GM18520 (cell line): Measurements from ENCODE around the gene CFAP57.

Source experiments
- ATAC-seq: cut with Tn5 transposase; IDR thresholded peaks from one replicate; pipeline ENCODE4 v1.9.1; 2021; ENCODE audit not compliant: unreplicated experiment

CFAP57 gene

DNA sequence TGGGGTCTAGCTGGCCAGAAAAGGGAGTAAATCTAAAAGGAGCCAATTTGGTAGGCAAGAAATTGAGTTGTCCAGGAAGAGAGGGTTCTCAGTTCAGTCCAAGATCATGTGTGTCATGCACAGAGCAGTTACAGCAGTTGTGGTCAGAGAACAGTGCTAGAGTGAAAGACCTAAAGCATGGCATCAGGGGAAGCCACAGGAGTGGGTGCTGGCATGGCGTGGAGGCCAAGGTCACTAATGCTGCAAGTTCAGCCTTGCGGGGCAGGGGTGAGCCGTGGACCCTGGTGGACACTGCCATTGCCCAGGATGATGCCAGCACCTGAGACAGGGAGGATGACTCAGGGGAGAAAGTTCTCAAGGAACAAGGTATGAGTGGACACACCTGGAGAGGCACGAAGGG, 81.0 kb downstream of the CFAP57 start:
- ATAC-seq: no peak

DNA sequence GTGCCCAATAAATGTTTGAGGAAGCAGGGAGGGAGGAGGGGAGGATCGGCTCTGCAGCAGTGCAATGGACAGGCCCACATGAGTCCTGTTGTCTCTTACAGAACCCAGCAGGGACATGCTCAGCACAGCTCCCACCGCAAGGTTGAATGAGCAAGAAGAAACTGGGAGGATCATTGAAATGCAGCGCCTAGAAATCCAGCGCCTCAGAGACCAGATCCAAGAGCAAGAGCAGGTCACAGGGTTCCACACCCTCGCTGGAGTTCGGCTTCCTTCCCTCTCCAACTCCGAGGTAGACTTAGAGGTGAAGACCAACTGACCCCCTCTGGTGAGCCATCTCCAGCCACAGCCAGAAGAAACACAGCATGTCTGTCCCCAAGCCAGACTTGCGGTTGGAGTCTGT, 81.7 kb downstream of the CFAP57 start:
- ATAC-seq: no peak

DNA sequence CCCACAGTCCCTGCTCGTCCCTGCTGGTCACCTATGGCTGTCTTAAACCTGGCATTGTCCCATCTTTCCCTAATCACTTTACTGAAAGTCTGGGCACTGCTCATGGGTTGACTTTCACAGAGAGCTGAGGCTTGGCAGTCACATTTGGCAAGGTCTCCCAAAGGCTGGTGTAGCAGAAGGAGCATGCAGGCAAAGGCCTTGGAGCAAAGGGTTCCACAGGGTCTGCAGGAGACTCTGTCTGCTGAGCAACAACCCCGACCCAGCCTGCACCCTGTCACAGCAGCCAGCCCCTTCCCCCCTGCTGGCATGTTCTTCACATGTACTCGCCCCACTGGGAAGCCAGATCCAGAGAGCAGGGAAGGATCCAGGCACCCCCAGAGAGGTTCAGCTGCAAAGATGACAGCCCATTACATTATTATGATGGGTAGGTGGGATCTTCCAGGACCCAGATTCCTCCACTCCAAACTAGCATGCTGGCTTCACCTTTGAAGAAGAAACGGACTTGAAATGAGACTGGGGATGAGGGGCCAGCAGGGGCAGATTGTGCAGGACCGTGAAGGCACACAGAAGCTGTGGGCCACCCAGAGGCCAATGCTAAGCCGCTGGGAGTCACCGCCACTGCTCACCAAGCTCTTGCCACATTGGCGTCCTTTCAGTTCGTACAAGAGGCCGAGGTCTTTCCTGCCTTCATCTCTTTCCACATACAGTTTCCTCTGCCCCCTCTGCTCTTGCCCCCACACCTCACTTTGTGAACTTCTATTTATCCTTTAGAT, 83.5 kb downstream of the CFAP57 start:
- ATAC-seq: no peak

DNA sequence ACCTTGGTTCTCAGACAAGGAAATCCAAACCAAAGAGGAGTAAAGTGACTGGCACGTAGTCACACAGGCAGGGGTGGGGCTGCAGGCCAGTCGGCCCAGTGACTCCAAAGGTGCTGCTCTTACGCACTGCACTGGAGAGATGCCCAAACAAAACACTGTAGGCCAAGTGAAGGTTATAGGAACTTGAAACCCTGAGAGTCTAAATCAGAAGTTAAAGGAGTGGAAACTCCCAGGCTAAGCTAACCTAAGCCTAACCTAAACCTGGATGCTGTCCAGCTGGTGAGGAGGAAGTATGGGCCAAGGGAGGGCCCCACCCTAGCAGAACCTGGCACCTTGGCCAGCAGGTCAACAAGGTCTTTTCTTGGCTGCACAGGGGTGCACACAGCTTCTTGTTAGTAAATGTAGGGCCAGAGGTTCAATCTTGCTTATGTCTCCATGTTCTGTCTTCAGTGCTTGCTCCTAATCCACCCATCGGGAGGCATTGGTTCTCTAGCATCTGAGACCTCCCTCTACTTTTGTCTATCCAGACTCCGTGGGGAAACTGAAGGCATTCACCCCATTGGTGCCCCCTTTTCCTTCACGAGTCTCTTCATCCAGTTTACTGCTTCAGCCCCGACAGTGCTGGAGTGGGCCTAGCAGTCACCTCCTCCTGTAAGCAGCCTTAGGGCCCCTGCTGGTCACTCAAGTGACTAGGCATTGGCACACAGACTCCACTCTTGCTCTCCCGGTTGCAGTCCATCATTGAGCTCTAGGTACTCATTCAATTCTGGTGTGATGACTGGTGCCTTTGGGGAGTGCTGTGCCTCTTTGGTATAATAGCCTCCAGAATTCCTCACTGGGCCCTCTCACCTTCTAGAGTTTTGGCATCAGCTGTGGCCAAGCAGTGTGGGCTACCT, 84.8 kb downstream of the CFAP57 start:
- ATAC-seq: no peak

DNA sequence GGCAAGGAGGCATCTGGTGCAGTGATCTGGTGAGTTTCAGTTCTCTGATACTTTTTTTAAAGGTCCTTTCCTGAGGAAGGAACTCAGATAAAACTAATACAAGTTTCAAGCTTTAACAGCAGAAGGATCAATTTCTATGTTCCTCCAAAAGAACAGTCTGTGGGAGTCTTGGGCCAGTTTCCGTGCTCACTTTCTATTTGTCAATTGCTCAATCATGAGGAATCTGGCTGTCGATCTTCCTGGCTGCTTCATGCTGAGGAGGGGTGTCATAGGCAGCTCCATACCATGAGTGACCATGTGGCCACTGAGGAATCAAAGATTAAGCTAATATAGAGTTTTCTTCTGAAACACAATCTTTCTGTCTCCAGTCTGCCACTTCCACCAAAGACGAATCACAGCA, 86.2 kb downstream of the CFAP57 start:
- ATAC-seq: no peak

DNA sequence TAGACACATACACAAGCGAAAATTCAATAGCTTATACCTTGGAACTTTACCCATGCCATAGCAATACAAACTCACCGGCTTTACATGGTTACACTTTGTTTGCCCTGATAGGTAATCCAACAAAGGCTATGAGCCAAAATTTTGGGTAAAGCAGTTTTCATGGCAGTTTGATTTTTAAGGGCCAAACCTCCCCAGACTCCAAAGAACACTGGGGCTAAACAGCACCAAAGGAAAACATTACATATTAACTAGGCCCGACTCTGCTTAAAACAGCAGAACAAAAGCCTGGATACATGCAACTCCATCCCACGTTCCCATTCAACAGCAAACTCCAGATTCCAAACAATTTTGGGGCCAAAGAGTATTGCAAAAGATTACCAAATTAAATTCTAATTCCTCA, 93.3 kb downstream of the CFAP57 start:
- ATAC-seq: no peak

DNA sequence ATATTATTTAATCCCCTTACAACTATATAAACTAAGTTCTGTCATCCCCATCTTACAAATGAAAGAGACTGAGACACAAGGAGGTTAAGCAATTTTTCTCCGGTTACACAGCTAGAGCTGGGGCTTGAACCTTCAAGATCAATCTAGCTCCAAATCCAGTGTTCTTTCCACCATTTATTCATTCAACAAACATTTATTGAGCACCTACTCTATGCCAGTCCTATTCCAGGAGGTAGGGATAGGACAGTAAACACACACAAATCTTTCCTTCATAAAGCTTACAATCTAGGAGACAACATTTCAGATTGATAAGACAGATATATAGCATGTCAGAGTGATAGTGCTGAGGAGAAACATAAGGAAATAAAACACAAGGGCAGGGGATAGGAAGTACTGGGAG, 94.8 kb downstream of the CFAP57 start:
- no peak for ATAC-seq

DNA sequence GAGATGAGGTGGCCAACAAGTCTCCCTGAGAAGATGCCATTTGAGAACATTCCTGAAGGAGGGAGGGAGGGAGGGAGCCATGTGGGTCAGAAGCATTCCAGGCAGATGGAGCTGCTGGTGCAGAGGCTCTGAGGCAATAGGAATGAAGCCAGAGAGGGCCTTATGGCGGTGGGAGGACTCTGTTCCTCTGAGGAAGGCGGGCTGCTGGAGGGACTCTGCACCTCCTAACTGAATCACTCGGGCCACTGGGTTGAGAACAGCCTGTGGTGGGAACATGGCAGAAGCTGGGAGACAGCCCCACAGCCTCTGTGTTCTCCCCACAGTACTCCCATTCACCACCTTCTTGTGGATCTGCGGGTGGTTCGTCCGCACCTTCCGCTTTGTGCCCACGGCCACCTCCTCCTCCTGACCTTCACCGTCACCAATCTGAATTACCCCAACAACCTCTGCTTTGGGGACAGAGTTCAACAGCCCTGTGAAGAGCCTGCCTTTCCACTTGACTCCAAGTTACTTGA, 95.2 kb downstream of the CFAP57 start:
- ATAC-seq: no peak

DNA sequence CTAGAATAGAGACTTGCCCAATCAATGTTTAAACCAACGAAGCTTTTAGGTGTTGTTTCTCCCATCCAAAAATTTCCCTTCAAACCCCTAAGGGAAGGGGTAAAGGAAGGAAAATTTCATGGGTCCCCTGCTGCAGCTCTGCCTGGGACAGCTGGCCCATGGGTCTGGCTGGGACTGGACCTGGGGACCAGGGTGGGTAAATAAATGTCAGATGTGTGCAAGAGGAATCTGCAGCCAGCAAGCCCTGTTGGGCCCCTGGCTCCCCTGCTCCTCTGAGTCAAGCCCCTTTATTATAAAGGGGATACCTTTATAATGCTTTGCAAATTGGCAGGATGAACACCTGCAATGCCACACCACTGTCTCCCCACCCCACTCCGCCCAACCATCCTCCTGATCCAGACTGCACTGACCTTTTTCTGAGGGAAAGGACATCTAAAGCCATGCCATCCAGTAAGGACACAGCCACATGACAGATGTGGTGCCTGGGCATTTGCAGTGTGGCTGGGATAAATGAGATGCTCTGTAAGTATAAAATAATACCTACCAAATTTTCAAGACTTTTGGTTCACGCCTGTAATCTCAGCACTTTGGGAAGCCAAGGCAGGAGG, 95.8 kb downstream of the CFAP57 start:
- ATAC-seq: no peak

DNA sequence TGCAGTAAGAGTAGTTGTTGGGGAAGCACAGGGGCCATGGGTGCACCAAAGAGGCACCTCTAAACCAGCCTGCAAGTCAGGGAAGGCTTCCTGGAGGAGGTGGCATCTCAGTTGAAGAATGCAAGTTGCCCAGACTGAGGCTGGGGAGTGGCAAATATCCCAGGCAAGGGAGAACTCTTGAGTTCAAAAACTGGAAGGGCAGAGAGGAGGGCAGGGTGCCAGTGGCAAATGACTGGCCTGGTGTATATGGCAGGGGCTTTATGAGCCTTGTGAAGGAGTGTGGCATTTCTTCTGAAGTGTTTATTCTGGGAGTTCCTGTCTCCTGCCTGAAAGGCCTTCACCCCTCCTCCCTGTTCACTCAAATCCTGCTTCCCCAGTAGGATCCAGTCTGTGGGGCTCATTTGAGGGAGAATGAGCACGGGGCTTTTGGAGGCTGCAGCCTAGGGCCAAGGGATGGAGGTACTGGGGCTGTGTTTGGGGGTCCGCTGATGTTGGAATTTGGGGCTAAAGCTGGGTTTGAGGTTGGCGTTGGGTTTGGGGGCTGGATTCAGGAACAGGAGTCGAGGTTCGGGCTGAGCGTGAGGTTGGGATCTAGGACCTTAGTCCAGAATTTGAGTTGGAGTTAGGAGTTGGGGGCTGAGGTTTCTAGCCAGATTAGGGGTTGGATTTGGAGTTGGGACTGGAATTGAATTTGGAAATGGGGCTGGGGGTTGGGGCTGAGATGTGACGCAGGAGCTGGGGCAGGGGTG, 97.7 kb downstream of the CFAP57 start, which contains the start of gene TMEM125:
TSS of gene TMEM125 (plus strand) at position 357 of the 749 bp plus-strand sequence. CDS start 2,740 bp downstream, outside the sequence.
- no peak for ATAC-seq

DNA sequence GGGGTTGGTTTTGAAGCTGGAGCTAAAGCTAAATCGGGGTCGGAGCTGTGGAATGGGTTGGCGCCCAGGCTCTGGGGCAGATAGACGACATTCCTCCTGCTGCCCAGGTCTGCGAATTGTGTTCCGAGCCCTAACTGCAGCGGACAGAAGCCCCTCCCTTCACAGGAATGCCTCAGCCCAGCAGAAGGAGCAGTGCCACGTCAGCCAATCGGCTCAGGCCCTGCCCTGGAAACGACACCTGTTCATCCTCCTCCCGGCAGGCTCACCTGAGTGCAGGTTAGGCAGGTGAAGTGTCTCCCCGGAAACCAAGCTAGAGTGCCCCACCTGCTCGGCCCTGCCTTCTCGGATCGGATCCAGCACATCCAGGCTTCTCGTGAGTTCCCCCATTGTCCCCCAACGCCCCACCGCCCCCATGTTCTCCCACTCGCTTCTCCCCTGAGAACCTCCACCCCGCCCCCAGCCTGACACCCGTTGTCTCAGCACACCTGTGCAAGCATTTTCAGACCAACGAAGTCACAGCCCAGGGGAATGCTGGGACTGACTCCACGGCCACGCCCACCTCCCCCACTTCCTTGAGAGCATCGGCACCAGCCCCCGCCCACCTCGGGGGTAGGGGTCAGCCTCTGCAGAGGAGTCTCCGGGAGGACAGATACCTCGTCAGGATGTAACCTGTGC, 98.4 kb downstream of the CFAP57 start:
- ATAC-seq: no peak

DNA sequence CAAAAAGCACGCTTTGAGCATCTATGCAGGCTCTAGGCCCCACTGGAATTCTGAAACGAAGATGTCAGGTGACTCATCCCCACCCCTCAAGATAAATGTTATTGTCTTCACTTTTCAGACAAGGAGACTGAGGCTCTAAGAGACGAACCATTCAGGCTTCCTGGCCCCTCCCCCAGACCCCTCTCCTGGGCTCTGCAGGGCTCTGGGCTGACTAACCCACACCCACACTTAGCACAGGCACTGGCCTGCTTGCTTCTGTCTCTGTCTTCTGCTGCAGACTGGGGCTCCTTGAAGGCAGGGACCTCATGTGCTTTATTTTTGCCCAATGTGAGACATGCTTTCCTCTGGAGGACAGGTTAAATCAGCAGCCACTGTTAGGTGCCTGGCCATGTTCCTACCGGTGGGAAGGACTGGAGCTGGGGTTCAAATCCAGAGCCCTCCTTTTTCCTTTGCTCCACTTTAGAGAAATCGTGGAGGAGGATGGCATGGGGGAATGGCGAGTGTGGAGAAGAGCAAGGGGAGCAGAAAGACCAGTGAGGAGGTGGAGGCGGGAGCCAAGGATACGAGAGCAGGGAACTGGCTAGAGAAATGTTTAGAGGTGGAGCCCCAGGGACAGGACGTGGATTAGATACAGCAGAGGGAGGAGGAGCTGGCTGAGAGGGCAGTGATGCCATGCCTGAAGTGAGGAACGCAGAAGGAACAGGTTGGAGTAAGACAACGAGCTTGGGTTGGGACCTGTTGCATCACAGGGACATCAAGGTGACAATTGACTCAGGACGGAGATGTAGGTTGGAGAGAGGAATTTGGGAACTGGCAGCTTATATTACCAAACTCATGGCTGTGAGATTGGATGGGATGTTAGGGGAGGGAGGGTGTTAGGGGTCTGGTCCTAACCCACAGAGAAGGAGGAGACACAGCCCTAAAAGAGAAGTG, 99.3 kb downstream of the CFAP57 start:
- no peak for ATAC-seq

DNA sequence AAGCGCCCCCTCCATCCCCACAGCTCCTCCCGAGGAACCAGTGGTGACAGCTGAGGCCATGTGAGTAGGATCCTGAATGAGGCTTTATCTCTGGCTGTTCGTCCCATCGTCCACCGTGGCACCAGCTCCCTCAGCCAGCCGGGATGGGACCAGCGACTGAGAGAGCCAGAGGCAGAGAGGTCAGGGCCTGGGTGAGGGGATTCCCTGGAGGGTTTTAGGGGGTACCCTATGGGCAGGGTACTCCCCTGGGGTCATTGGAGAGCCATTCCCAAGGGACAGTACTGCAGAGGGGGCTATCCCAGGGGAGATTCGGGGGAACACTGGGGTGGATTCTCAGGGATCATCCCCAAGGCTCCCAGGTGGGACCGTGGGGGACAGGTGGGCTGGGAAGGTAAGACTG, 100.0 kb downstream of the CFAP57 start:
- ATAC-seq: no peak

DNA sequence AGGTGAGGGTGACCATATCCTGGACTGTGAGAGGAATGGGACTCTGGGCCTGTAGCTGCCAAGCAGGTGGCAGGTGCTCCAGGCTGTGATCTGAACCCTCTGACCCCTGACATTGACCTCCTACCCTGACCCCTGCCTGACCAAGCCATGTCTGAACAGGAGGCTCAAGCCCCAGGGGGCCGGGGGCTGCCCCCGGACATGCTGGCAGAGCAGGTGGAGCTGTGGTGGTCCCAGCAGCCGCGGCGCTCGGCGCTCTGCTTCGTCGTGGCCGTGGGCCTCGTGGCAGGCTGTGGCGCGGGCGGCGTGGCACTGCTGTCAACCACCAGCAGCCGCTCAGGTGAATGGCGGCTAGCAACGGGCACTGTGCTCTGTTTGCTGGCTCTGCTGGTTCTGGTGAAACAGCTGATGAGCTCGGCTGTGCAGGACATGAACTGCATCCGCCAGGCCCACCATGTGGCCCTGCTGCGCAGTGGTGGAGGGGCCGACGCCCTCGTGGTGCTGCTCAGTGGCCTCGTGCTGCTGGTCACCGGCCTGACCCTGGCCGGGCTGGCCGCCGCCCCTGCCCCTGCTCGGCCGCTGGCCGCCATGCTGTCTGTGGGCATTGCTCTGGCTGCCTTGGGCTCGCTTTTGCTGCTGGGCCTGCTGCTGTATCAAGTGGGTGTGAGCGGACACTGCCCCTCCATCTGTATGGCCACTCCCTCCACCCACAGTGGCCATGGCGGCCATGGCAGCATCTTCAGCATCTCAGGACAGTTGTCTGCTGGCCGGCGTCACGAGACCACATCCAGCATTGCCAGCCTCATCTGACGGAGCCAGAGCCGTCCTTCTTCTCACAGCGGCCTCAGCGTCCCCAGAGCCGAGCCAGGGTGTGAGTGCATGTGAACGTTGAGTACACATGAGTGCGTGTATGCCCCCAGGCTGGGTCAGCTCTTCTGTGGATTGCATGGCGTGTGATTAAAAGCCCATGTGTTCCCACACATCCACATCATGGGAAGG, 100.7 kb downstream of the CFAP57 start:
- ATAC-seq: no peak

DNA sequence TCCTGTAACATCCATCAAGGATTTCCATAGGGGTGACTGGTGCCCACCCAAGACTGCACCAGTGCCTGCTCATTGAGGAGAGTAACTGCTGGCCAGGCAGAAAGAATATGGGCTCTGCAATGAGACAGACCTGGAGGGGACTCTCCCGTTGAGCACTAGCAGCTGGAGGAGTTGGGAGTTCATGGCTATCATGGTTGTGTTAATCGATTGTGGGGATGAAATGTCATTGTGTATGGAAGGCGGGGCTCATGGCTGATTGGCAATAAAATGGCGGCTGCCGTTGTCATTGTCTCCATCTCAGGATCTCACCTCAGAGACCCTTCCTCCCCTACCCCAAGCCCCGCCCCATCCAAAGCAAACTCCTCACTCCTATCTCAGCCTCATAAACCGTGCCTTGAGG, 101.6 kb downstream of the CFAP57 start:
- ATAC-seq: no peak

DNA sequence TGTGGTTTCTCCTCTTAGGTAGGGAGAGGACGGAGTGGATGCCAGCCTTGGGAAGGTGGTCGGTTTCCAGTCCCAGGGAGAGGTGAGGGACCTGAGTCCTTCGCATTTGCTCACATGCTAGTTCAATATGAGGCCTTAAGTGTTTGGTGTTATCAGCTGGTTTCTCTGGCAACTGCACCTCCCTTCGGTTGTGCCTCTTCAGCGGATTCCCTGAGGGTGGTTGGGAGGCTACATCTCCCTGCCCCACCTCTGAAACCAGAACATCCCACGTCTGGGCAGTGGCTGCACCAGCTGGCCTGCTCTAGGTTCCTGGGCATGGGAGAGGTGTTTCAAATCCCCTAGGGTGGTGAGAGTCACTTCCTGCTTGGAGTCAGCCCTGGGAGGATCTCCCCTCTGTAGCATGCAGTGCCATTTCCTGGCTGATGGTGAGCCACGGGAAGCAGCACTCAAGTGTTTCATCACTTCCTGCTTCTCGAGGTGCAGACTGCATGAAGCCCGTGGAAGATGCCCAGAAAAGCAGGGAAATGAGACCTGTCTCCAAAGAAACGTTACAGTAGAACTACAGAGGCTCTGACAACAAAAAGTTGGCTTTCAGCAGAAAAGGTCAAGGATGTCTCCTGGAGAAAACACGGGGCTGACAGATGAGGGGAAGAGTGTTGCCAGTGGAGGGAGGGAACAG, 102.1 kb downstream of the CFAP57 start:
- ATAC-seq: no peak

DNA sequence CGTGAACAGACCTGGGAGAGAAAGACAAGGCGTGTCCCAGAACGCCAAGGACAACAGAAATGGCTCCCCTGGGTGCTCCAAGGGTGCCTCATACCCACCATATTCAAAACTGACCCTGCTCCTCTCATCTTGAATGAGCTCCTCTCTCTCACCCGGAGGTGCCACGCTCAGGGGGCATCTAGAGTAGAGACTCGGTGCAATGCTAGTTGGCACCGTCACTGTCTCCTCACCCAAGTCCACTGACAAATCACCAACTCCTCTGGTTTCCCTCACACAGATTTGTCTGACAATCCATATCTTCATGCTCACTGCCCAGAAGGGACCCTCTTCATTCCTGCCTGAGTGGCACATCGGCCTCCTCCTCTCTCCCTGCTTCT, 102.7 kb downstream of the CFAP57 start:
- ATAC-seq: no peak
